ENCODE measurements around the gene MYH7B.

- no peak for TF ChIP-seq CTCF (conservative IDR thresholded peaks at IDR 0.05)
- no peak for TF ChIP-seq ZFX (IDR thresholded peaks at IDR 0.05)
Observed at GRCh38 chr20:34998331-34998950, 42.8 kb downstream of the MYH7B start.
